Ishikawa (cell line): Measurements from ENCODE around the gene CDC42BPA.

Experiments used
- CEBPB ChIP-seq: IDR thresholded peaks from 2 replicates; pipeline ENCODE4 v1.6.1; 2012
- CREB1 ChIP-seq: IDR thresholded peaks from 2 replicates; pipeline ENCODE4 v1.6.1; 2012; ENCODE audit warnings: low read depth
- EGR1 ChIP-seq: IDR thresholded peaks from 2 replicates; pipeline ENCODE4 v1.6.1; 2012
- EP300 ChIP-seq: IDR thresholded peaks from 2 replicates; pipeline ENCODE4 v1.6.1; 2012; ENCODE audit warnings: borderline replicate concordance
- FOXM1 ChIP-seq: IDR thresholded peaks from 2 replicates; pipeline ENCODE4 v1.6.1; 2012; ENCODE audit warnings: low read depth, borderline replicate concordance
- MAX ChIP-seq: IDR thresholded peaks from 2 replicates; pipeline ENCODE4 v1.6.1; 2012
- NFIC ChIP-seq: IDR thresholded peaks from 2 replicates; pipeline ENCODE4 v1.6.1; 2012
- RAD21 ChIP-seq: IDR thresholded peaks from 2 replicates; pipeline ENCODE4 v1.6.1; 2012; ENCODE audit warnings: low read depth
- REST ChIP-seq: IDR thresholded peaks from 2 replicates; pipeline ENCODE4 v1.6.1; 2012; ENCODE audit warnings: low read depth, mild to moderate bottlenecking
- TAF1 ChIP-seq: IDR thresholded peaks from 2 replicates; pipeline ENCODE4 v1.6.1; 2012; ENCODE audit warnings: low read depth, mild to moderate bottlenecking
- TCF12 ChIP-seq: IDR thresholded peaks from 2 replicates; pipeline ENCODE4 v1.6.1; 2012; ENCODE audit warnings: low read depth
- TEAD4 ChIP-seq: IDR thresholded peaks from 2 replicates; pipeline ENCODE4 v1.6.1; 2012
- ZBTB7A ChIP-seq: IDR thresholded peaks from 2 replicates; pipeline ENCODE4 v1.6.1; 2012; ENCODE audit warnings: low read depth

- TF ChIP-seq EP300: no peak
- TF ChIP-seq RAD21: no peak
- no peak for TF ChIP-seq EGR1
- no peak for TF ChIP-seq ZBTB7A
- TF ChIP-seq CREB1: no peak
- no peak for TF ChIP-seq NFIC
- TF ChIP-seq TCF12: no peak
- TF ChIP-seq TEAD4: no peak
- no peak for TF ChIP-seq MAX
- TF ChIP-seq CEBPB: no peak
- no peak for TF ChIP-seq FOXM1
- no peak for TF ChIP-seq REST
- TF ChIP-seq TAF1: no peak
Measured at GRCh38 chr1:227240983-227241382, 77.3 kb downstream of the CDC42BPA start.
